Fibroblast of lung (primary cell): ENCODE data around the gene SORT1. TPM values are rescaled to one million over a fixed set of nuclear protein-coding genes. Genes with fewer than 3 reads are reported as not detected.

ENCODE experiments used
- DNase-seq, 2 donors: peaks; one replicate each; pipeline versions ENCODE4 v3.0.0 to v3.0.0-alpha.2; 2010; ENCODE audit warnings: low read depth in 2 of 2
- H2AFZ ChIP-seq: 2 replicates; pipeline ENCODE4 v1.5.1; 2012; ENCODE audit warnings: low read length, control low read depth, inconsistent platforms
- H3K27ac ChIP-seq: 2 replicates; pipeline ENCODE4 v1.5.1; 2011; ENCODE audit warnings: low read length, control low read depth; ENCODE audit not compliant: insufficient read depth
- H3K27me3 ChIP-seq: 2 replicates; pipeline ENCODE4 v1.5.1; 2011; ENCODE audit warnings: mild to moderate bottlenecking, low read length; ENCODE audit not compliant: control insufficient read depth, insufficient read depth
- H3K36me3 ChIP-seq: 2 replicates; pipeline ENCODE4 v1.5.1; 2011; ENCODE audit warnings: low read length; ENCODE audit not compliant: control insufficient read depth, insufficient read depth
- H3K4me1 ChIP-seq: 2 replicates; pipeline ENCODE4 v1.5.1; 2011; ENCODE audit warnings: low read length; ENCODE audit not compliant: control insufficient read depth, insufficient read depth; ENCODE audit errors: extremely low read depth
- H3K4me2 ChIP-seq: 2 replicates; pipeline ENCODE4 v1.5.1; 2011; ENCODE audit warnings: low read length, control low read depth; ENCODE audit not compliant: insufficient read depth; ENCODE audit errors: extremely low read depth
- H3K4me3 ChIP-seq, 4 experiments: fragments of 200-600 bp in 1 of 4; sonication (generic) in 1 of 4; replicated peaks in 1 of 4; 2 replicates each; pipeline ENCODE4 v1.5.1; 2011 to 2016; ENCODE audit warnings: low read length in 4 of 4, low read depth in 3 of 4, mild to moderate bottlenecking in 3 of 4, control low read depth in 2 of 4, inconsistent platforms in 1 of 4, mixed read lengths in 1 of 4; ENCODE audit not compliant: insufficient read depth in 1 of 4; ENCODE audit errors: control extremely low read depth in 1 of 4
- H3K79me2 ChIP-seq: 2 replicates; pipeline ENCODE4 v1.5.1; 2012; ENCODE audit warnings: mild to moderate bottlenecking, low read length, inconsistent platforms; ENCODE audit not compliant: control insufficient read depth, insufficient read depth
- H3K9ac ChIP-seq: 2 replicates; pipeline ENCODE4 v1.5.1; 2011; ENCODE audit warnings: mild to moderate bottlenecking, low read length, control low read depth; ENCODE audit not compliant: insufficient read depth
- H3K9me3 ChIP-seq: 2 replicates; pipeline ENCODE4 v1.5.1; 2012; ENCODE audit warnings: low read depth, low read length; ENCODE audit not compliant: control insufficient read depth, insufficient read depth
- H4K20me1 ChIP-seq: 2 replicates; pipeline ENCODE4 v1.5.1; 2011; ENCODE audit warnings: low read length; ENCODE audit not compliant: control insufficient read depth, insufficient read depth; ENCODE audit errors: extremely low read depth
- CTCF ChIP-seq, 2 donors: IDR thresholded peaks in 1 of 2; conservative IDR thresholded peaks in 1 of 2; 1 replicate in 1 of 2; 2 replicates in 1 of 2; pipeline ENCODE4 v1.5.1; 2011 to 2012; ENCODE audit warnings: low read length in 2 of 2, control low read depth in 1 of 2, inconsistent platforms in 1 of 2, low read depth in 1 of 2, mild to moderate bottlenecking in 1 of 2
- EZH2 ChIP-seq: IDR thresholded peaks from 2 replicates; pipeline ENCODE4 v1.5.1; 2012; ENCODE audit warnings: low read length, control low read depth, mild to moderate bottlenecking; ENCODE audit errors: missing control alignments
- polyA plus RNA-seq, 2 donors: library from polyadenylated mRNA; depleted of rRNA in 1 of 2; stranded (reverse) in 1 of 2; unstranded in 1 of 2; fragments of >200 nt; gene quantifications; 2 replicates each; pipeline ENCODE4 v1.2.1, GENCODE V29; 2011 to 2012; ENCODE audit warnings: missing spikeins in 1 of 2
- total RNA-seq: library from RNA; depleted of rRNA; stranded (reverse); fragments of >200 nt; gene quantifications from 2 replicates; pipeline ENCODE4 v1.2.1, GENCODE V29; 2014

Gene SORT1
- total and polyA plus RNA-seq, 2 donors (not counting 1 experiment from before 2014, with no cell fraction given) = 27.5 to 37.5 TPM

- Histone ChIP-seq H3K79me2 (no peaks in the 10 kb centered on the region), H2AFZ (no peak overlapping the region), H3K4me2 (no peak overlapping the region), H3K9me3 (no peaks in the 10 kb centered on the region), H3K9ac (no peak overlapping the region), H3K27me3 (no peaks in the 10 kb centered on the region), H3K27ac (no peak overlapping the region), H3K4me3 (no peak overlapping the region), H3K36me3 (no peaks in the 10 kb centered on the region), H3K4me1 (peaks cover 8% of the 10 kb centered on the region), H4K20me1 (no peaks in the 10 kb centered on the region)
- no peak for DNase-seq
- no peak for TF ChIP-seq EZH2
- TF ChIP-seq CTCF (conservative IDR thresholded peaks at IDR 0.05 in 1 of 2, IDR thresholded peaks at IDR 0.05 in 1 of 2; ENCODE audit: low read depth in 1 of 2, low read length in 2 of 2) = no peak
These were observed 125.5 kb downstream of the SORT1 start for GRCh38 chr1:109272021-109272799.

GRCh38 chr1:109271458-109271857 is 126.3 kb downstream of the SORT1 start:
- Histone ChIP-seq H3K9me3 (no peaks in the 10 kb centered on the region), H3K9ac (no peak overlapping the region), H3K27me3 (no peaks in the 10 kb centered on the region), H3K27ac (no peak overlapping the region), H3K4me1 (peaks cover 8% of the 10 kb centered on the region), H3K4me2 (no peak overlapping the region), H3K4me3 (no peak overlapping the region), H3K79me2 (no peaks in the 10 kb centered on the region), H2AFZ (no peak overlapping the region), H3K36me3 (no peaks in the 10 kb centered on the region), H4K20me1 (no peaks in the 10 kb centered on the region)
- TF ChIP-seq EZH2 (no peak), CTCF (conservative IDR thresholded peaks at IDR 0.05 in 1 of 2, IDR thresholded peaks at IDR 0.05 in 1 of 2; ENCODE audit: low read depth in 1 of 2, low read length in 2 of 2) (no peak)
- DNase-seq = no peak

- no peak for DNase-seq
- Histone ChIP-seq H3K79me2 (no peaks in the 10 kb centered on the region), H4K20me1 (no peaks in the 10 kb centered on the region), H3K36me3 (no peaks in the 10 kb centered on the region), H3K4me2 (no peak overlapping the region), H2AFZ (no peak overlapping the region), H3K9ac (no peak overlapping the region), H3K4me1 (peaks cover 6% of the 10 kb centered on the region), H3K27me3 (no peaks in the 10 kb centered on the region), H3K27ac (no peak overlapping the region), H3K4me3 (no peak overlapping the region), H3K9me3 (no peaks in the 10 kb centered on the region)
- TF ChIP-seq CTCF (conservative IDR thresholded peaks at IDR 0.05 in 1 of 2, IDR thresholded peaks at IDR 0.05 in 1 of 2; ENCODE audit: low read depth in 1 of 2, low read length in 2 of 2) (no peak), EZH2 (no peak)
These were observed 126.9 kb downstream of the SORT1 start for GRCh38 chr1:109270623-109271317.
